Activated gamma-delta T cell treated with Interleukin-2 at 50 U/mL for 16 hours (primary cell): ENCODE measurements around the gene PTK6.

ENCODE experiments used
- DNase-seq: peaks from one replicate; pipeline ENCODE4 v3.0.0-alpha.2; 2020

Gene PTK6

DNA sequence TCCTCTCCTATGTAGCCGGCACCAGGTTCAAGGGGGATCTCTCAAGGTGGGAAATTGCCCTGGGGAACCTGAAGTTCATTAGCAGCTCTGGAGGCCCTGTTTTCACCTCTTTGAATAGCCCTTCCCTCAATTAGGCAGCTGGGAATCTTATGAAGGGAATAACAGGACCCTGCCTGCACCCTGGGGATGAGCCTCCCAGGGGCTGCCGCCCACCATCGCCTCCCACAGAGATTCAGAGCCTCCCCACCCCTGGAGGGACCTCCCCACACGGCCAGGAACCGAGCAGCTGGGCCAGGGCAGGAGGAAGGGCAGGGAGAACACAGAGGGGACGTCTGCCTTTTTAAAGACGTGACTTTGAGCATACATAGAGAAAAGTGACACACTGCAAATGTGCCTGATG, 33.7 kb downstream of the PTK6 start:
- DNase-seq, result no peak

- DNase-seq, result no peak
Observed at GRCh38 chr20:63502671-63503172, 34.5 kb downstream of the PTK6 start.

DNA sequence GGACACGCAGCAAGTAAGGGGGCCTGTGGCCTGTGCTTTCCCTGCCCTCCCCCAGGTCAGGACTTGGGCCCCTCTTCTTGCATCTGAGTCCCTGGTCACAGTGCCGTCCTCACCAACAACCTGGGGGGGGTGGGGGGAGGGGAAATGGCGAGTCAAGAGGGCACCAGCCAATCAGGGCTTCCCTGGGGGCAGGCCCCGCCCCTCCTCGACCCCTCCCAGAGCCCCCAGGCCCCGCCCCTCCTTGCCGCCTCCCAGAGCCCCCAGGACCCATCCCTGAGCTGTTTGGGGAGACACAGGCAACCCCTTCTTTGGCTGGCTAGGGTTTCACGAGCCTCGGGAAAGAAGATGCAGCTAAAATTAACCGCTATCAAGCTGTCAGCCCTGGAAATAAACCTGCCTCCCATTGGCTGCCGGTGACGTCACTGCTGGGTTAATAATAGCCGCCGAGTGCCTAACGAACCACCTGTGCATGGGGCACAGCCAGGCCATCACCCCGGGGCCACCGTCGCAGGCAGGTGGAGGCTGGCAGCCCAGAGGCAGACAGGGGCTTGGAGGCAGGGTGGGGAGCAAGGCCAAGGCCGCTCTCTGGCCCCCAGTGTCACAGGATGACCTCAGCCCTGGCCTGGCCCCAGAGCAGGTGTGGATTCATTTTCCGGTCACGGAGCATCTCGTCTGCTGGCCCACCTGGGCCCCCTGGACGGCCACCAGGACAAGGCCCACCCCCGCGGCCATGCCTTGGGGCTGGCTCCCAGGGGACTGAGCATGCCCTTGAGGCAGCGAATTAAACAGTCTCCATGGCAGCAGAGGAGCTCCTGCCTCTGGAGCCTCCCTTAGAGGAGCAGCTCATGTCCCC, 35.1 kb downstream of the PTK6 start:
- no peak for DNase-seq

GRCh38 chr20:63500902-63501817, 36.0 kb downstream of the PTK6 start:
- DNase-seq, result no peak

DNA sequence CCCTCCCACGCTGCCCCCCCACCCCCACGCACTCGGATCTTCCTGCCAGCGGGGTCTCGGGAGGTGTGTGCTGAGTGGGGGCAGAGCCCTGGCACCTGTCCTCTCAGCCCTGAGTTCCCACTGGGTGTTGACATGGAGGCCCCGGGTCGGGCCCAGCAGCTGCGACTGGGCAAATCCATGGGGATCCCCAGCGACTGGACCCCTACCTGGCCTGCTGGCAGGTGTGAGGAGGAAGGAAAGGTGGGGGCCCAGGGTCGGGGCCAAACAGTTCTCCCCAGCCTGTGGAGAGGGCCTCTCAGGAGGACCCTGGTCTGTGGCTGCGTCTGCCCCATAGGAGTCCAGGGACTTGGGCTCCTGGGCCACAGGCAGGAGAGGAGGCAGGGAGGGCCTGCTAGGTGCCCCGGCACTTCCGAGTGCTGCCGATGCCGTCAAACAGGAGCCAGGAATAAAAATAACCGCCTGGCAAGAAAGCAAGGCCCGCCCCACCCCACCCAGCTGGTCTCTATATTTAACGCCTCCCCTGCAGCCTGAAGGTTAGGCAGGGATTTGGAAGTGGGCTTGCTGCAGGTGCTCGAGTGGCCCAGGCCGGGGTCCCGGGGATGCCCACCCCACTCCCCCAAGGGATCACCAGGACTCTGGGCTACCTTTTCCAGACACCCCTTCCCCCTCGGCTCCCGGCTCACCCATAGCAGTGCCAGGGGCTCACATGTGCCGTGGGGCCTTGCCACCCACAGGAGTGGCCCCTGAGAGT, 36.9 kb downstream of the PTK6 start:
- no peak for DNase-seq

- no peak for DNase-seq
Observed at GRCh38 chr20:63499338-63499969, 37.7 kb downstream of the PTK6 start.

GRCh38 chr20:63498960-63499337, 38.2 kb downstream of the PTK6 start, which contains the start of gene EEF1A2:
EEF1A2 (minus strand) TSS chr20:63499083; CDS start chr20:63497763, 1,320 bp downstream.
- peak; percentile 41 for DNase-seq

DNA sequence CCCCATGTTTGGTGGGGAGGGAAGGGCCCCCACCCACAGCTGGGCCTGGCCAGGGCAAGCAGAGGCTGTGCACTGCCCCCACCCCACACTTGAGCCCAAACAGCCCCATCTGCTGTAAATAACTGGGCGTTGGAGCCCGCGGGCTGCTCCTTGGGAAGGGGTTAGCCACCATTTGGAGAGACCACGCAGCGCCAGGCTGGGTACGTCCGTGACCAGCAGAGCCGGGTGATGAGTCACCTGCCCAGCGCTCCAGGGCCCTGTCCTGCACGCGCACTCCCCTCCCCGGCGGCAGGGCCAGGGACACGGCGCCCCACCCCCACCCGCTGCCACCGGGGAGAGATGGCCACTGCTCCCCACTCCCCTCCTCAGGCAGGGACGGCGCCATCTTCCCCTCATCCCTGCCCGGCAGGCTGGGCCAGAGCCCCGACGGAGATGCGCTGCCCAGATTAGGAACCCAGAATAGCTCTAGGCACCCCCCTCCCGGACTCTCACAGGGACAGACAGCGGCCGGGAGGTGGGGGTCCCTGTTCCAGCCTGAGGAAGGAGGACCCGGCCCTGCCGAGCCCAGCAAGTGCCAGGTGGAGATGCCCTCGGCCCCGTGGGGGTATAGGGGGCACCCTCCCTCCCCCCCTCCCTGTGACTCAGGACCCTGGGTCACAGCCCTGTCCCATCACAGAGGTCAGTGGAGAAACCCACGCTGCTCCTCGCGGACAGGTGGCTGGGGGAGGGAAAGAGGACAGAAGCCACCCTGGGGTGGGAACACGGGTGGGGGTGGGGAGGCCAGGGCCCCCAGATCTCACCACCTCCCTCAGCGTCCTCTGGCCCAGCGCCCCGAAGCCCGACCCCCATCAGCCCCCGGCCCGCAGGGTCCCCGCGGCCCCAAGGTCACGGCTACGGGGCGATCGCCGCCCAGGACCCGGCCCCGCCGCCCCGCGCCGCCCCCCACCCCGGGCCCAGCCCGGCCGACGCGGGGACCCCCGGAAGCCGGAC, 38.9 kb downstream of the PTK6 start:
- no peak for DNase-seq

DNA sequence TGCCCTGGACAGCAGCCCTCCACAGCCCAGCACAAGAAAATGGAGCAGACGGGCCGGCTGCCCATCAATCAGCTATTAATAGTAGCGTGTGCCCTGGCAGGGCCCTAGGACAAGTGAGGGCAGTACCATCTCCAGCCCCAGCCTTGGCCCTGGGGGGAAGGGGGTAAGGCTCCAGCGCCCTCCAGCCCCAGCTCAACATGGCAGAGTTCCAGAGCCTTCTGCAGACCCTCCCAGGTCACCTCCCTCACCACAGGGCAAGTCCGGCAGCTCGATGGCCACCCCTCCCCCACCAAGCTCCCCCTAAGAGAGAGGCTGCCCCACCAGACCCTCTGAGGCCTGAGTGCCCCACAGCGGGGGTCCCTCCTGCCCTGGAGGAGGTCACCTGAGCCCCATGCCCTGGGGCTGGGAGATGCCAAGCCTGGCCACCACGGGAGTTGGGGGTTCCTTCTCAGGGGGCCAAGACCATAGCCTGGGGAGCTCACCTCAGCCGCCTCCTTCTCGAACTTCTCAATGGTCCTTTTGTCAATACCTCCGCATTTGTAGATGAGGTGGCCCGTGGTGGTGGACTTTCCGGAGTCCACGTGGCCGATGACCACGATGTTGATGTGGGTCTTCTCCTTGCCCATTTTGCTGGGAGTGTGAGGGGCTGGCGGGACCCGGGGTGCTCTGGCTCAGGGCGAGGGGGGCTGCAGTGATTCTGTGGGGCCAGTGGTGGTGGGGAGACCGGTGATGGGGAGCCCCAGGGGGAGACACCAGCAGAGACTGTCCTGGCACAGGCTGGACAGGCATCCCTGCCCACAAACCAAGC, 39.8 kb downstream of the PTK6 start:
- DNase-seq, result no peak

GRCh38 chr20:63496596-63497120, 40.5 kb downstream of the PTK6 start:
- DNase-seq, result no peak

GRCh38 chr20:63495741-63496595, 41.2 kb downstream of the PTK6 start:
- DNase-seq, result peak; percentile 76

DNA sequence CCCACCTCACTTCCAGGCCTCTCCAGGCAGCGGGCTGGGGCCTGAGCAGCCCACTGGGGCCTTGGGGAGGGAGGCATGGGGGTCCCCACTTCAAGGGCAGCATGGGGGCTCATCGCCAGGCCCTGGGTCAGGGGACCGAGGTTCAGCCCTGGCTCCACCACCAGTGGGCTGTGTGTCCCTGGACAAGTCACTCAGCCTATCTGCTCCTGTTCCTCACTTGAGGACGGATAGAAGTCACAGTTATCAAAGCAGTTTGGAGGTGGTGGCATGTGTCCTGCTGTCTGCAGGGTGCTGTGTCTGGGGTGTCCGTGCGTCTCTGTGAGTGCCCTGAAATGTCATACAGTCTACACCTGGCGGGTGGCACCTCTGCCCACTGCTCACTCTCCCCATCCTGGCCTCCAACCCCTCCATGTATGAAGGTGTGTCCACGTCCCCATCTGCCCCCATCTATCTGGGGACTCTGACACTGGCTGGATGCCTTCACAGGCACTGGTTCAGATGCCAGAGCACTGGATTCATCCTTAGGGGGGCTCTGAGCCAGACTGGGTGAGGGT, 41.9 kb downstream of the PTK6 start:
- DNase-seq, result no peak

DNA sequence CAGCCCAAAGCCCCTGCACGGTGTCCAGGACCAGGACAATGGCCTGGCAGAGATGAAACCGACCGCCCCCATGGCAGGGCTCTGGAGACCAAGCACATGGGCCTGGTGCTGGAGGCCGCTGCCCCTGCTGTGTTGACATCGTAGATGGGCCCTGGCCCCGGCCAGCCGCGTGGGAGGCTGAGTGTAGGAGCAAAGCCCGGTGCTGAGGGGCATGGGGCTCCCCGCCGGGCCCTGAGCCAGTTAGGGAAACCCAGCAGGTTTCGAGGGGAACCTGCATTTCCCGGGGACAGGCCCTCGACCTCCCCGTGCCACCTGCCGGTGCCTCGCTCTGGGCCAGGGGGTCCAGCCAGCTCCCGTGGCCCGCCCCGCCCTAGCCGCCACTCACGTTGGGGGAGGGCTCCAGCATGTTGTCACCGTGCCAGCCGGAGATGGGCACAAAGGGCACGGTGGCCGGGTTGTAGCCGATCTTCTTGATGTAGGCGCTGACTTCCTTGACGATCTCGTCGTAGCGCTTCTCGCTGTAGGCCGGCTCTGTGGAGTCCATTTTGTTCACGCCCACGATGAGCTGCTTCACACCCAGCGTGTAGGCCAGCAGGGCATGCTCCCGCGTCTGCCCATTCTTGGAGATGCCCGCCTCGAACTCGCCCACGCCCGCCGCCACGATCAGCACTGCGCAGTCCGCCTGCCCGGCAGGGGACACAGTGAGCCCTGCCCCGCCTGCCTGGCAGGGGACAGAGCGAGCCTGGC, 42.6 kb downstream of the PTK6 start:
- no peak for DNase-seq

DNA sequence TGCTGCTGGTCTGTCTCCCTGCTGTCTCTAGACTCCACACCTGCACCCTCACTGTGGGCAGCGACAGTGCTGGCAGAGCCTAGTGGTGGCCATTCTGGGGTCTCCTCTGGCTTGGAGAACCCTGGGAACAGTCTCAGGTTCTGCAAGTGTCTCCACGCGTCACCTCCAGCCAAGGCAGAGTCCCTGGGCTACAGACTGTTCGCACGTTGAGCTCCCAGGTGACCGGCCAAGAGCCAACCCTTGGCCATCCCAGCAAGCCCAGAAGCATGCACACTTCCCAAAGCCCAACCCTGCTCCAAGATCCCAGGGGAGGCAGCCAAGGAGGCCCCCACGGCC, 43.1 kb downstream of the PTK6 start:
- DNase-seq, result no peak

DNA sequence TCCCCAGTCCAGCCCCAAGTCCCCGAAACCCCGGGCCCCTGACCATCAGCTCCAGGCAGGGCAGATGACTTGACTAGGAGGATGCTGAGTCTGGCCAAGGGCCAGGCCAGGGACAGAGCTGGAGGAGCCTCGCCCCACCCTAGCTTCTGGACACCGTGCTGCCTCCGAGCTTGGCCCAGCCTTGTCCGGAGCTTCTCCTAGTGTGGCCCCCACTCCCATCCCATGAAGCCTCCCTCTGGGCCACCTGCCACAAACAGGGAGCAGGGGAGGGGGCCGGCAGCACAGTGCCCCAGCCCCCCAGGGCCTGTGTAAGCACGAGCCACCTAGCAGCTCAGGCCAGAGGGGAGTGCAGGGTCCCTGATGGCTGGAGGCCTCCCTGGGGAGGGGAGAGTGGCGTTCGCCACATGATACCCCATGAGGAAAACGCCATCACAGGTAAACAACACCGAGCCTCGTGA, 43.6 kb downstream of the PTK6 start:
- DNase-seq, result no peak

DNA sequence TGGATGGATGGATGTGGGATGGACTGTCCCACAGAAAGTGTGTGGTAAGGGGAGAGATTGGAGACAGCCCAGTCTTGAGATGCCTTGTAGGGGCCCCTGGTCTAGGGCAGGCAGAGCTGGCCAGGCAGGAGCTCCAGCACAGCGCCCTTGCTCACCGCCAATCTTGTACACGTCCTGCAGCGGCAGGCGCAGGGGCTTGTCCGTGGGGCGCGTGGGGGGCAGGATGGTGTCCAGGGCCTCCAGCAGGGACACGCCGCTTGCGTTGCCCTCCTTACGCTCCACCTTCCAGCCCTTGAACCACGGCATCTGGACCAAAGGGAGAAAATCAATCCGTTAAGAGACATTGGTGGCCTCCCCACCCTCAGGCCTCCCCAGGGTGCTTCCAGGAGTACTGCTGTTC, 44.2 kb downstream of the PTK6 start:
- DNase-seq, result no peak

DNA sequence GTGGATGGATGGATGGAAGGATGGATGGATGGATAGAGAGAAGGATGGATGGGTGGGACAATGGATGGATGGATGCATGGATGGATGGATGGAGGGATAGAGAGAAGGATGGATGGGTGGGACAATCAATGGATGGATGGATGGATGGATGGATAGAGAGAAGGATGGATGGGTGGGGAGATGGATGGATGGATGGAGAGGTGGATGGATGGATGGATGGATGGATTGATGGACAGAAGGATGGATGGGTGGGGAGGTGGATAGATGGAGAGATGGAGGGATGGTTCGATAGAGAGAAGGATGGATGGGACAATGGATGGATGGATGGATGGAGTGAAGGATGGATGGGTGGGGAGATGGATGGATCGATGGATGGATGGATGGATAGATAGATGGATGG, 44.7 kb downstream of the PTK6 start:
- no peak for DNase-seq
